Activated naive CD4-positive, alpha-beta T cell treated with anti-CD3 and anti-CD28 coated beads, Interleukin-2, amount 10 ng/mL, durations not matched to agents 7 days and 5 days (primary cell): Measurements from ENCODE around the gene LYPD8.
A peak's percentile ranks its signal among the peaks of the same experiment; 100 is the strongest.

Experiments used
- CTCF ChIA-PET: fragments of 350-600 bp; sonication (Branson Sonifier 250); formaldehyde crosslinking; loops from one replicate; lab custom pipeline; 2021; ENCODE audit warnings: antibody characterized with exemption; lab: Charles Lee
- DNase-seq: peaks from one replicate; pipeline ENCODE4 v3.0.0-alpha.2; 2020
- H3K27ac Mint-ChIP-seq: one replicate; pipeline ENCODE4 v1.8.0; 2021; ENCODE audit warnings: mild to moderate bottlenecking, moderate library complexity, mixed read lengths
- H3K27me3 Mint-ChIP-seq: one replicate; pipeline ENCODE4 v1.8.0; 2021; ENCODE audit warnings: mild to moderate bottlenecking, mixed read lengths
- H3K36me3 Mint-ChIP-seq: one replicate; pipeline ENCODE4 v1.8.0; 2021; ENCODE audit warnings: mixed read lengths
- H3K4me1 Mint-ChIP-seq: one replicate; pipeline ENCODE4 v1.8.0; 2021; ENCODE audit warnings: mixed read lengths
- H3K4me3 Mint-ChIP-seq: one replicate; pipeline ENCODE4 v1.8.0; 2021; ENCODE audit warnings: mild to moderate bottlenecking, moderate library complexity, mixed read lengths
- H3K9me3 Mint-ChIP-seq: one replicate; pipeline ENCODE4 v1.8.0; 2021; ENCODE audit warnings: mixed read lengths

The LYPD8 gene

GRCh38 chr1:248752161-248753028 lies 3.2 kb downstream of the LYPD8 start:
- Mint-ChIP-seq H3K9me3 (no peaks in the 10 kb centered on the region), H3K4me3 (no peak overlapping the region), H3K36me3 (no peaks in the 10 kb centered on the region), H3K27me3 (no peaks in the 10 kb centered on the region), H3K4me1 (no peaks in the 10 kb centered on the region), H3K27ac (no peak overlapping the region)
- CTCF ChIA-PET, result no interaction called here
- no peak for DNase-seq

- Mint-ChIP-seq H3K4me3 (no peak overlapping the region), H3K27ac (no peak overlapping the region)
- CTCF ChIA-PET, result no interaction called here
These were observed 3.9 kb downstream of the LYPD8 start for GRCh38 chr1:248751635-248752034.

GRCh38 chr1:248751142-248751541 lies 4.4 kb downstream of the LYPD8 start:
- CTCF ChIA-PET, result interaction anchor here (1.2 kb wide), 1 partner anchor 129 kb away, joined by 4 read pairs; no protein-coding TSS in a partner anchor
- no peaks in the 10 kb centered on the region for H3K27me3 Mint-ChIP-seq
- H3K9me3 Mint-ChIP-seq, result no peaks in the 10 kb centered on the region
- H3K4me1 Mint-ChIP-seq, result no peaks in the 10 kb centered on the region
- H3K36me3 Mint-ChIP-seq, result no peaks in the 10 kb centered on the region
- no peak for DNase-seq
- H3K4me3 Mint-ChIP-seq, result no peak overlapping the region
- H3K27ac Mint-ChIP-seq, result peak overlapping the region; percentile 16

More at GRCh38 chr1:248751635-248752034, 3.9 kb downstream of the LYPD8 start:
- Mint-ChIP-seq H3K27me3 (no peaks in the 10 kb centered on the region), H3K9me3 (no peaks in the 10 kb centered on the region), H3K36me3 (no peaks in the 10 kb centered on the region), H3K4me1 (no peaks in the 10 kb centered on the region)
- DNase-seq, result no peak

DNA sequence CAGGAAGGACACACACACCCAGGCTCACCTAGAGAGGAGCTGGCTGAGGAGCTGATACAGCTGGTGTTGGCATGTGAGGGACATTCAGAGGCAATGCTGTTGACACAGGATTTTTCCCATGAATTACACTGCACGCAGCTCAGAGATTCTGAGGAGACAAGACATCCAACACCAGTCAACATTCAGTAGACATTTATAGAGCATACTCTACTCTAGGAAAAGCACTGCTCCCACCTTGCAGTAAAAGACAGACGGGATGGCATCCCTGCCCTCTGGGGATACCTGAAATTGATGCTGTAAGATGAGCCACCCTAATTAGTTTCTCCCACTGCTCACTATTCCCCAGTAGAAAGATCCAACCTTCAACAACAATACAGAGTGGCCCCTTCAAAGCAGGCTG lies 5.1 kb downstream of the LYPD8 start:
- Mint-ChIP-seq H3K4me1 (no peaks in the 10 kb centered on the region), H3K27ac (no peak overlapping the region), H3K4me3 (no peak overlapping the region), H3K27me3 (no peaks in the 10 kb centered on the region), H3K36me3 (no peaks in the 10 kb centered on the region), H3K9me3 (no peaks in the 10 kb centered on the region)
- no peak for DNase-seq
- CTCF ChIA-PET, result interaction anchor here (1.2 kb wide), 1 partner anchor 129 kb away, joined by 4 read pairs; no protein-coding TSS in a partner anchor

DNA sequence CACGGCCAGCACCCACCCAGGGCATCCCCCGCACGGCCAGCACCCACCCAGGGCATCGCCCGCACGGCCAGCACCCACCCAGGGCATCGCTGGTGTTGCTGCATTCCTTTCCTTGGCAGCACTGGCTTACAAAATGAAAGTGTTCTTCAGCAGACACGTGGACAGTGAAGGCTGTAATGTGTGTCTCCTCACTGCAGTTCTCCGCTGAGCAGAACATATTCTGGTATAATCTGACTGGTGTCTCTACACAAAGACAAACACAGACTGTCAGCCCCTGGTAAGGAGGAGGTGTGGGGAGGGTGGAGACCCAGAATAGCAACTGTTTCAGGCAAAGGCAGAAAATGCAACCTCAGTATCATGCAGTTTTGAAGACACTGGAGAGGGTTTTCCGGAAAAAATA lies 7.3 kb downstream of the LYPD8 start:
- Mint-ChIP-seq H3K27me3 (no peaks in the 10 kb centered on the region), H3K27ac (no peak overlapping the region), H3K9me3 (no peaks in the 10 kb centered on the region), H3K36me3 (no peaks in the 10 kb centered on the region), H3K4me1 (no peaks in the 10 kb centered on the region), H3K4me3 (no peak overlapping the region)
- CTCF ChIA-PET, result interaction anchor here (0.9 kb wide), 1 partner anchor 129 kb away, joined by 3 read pairs; no protein-coding TSS in a partner anchor
- DNase-seq, result no peak

- Mint-ChIP-seq H3K9me3 (no peaks in the 10 kb centered on the region), H3K36me3 (no peaks in the 10 kb centered on the region), H3K27ac (no peak overlapping the region), H3K27me3 (peaks cover 4% of the 10 kb centered on the region), H3K4me3 (no peak overlapping the region), H3K4me1 (no peaks in the 10 kb centered on the region)
- CTCF ChIA-PET, result no interaction called here
- DNase-seq, result no peak
These were observed 14.7 kb downstream of the LYPD8 start for GRCh38 chr1:248740876-248741275.

DNA sequence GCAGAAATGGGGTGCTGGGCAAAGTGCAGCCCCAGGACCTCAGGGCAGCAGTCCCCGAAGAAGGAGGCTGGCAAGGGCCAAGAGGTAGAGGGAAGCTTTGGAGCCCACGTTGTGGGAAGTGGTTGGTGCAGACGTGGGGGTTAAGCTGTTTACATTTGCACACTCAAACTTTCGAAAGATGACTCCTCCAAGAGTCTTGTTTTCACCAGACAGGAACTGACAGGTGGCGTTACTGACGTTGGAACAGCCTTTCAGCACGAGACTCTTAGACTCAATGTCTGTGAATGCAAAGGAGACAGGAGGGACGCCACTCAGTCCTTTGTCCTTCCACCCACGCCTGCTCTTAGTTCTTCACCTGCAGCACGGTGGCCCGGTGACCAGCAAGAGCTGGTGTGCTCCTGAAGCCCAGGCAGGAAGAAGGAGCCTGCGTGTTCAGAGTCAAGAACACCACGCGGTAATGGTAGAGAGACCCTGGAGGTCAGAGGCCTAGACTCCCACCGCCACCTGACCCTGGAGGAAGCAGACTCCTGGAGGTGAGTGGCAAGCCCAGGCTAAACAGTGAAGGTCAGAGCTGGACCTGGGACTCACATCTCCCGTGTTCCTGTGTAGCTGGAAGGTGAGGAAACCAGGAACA lies 15.9 kb downstream of the LYPD8 start:
- no peaks in the 10 kb centered on the region for H3K4me1 Mint-ChIP-seq
- H3K9me3 Mint-ChIP-seq, result no peaks in the 10 kb centered on the region
- H3K27ac Mint-ChIP-seq, result no peak overlapping the region
- DNase-seq, result no peak
- CTCF ChIA-PET, result no interaction called here
- H3K27me3 Mint-ChIP-seq, result peaks cover 4% of the 10 kb centered on the region
- H3K4me3 Mint-ChIP-seq, result no peak overlapping the region
- H3K36me3 Mint-ChIP-seq, result no peaks in the 10 kb centered on the region

DNA sequence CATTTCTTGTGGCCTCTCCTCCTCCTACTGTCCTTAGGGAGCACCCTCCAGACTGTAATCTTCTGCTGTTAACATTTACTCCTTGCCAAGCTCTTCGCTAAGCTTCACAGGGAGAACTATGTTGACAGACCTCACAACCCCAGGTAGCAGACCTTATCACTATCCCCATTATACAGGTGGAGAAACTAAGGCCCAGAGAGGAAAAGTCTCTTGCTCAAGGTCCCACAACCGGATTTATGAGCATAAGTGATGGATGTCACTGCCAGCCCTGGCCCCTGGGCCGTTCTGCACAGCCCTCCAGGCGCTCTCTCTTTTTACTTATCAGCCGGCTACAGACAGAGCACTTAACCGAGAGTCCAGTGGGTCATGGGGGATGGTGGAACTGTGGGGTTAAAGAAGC lies 18.1 kb downstream of the LYPD8 start:
- no peak for DNase-seq
- H3K4me3 Mint-ChIP-seq, result no peak overlapping the region
- H3K9me3 Mint-ChIP-seq, result no peaks in the 10 kb centered on the region
- CTCF ChIA-PET, result no interaction called here
- no peaks in the 10 kb centered on the region for H3K4me1 Mint-ChIP-seq
- no peak overlapping the region for H3K27ac Mint-ChIP-seq
- H3K36me3 Mint-ChIP-seq, result no peaks in the 10 kb centered on the region
- peaks cover 4% of the 10 kb centered on the region for H3K27me3 Mint-ChIP-seq

- Mint-ChIP-seq H3K36me3 (no peaks in the 10 kb centered on the region), H3K27ac (no peak overlapping the region), H3K27me3 (peaks cover 4% of the 10 kb centered on the region), H3K4me1 (no peaks in the 10 kb centered on the region), H3K9me3 (no peaks in the 10 kb centered on the region), H3K4me3 (no peak overlapping the region)
- CTCF ChIA-PET, result no interaction called here
- DNase-seq, result no peak
These were observed 18.6 kb downstream of the LYPD8 start for GRCh38 chr1:248736977-248737376.

DNA sequence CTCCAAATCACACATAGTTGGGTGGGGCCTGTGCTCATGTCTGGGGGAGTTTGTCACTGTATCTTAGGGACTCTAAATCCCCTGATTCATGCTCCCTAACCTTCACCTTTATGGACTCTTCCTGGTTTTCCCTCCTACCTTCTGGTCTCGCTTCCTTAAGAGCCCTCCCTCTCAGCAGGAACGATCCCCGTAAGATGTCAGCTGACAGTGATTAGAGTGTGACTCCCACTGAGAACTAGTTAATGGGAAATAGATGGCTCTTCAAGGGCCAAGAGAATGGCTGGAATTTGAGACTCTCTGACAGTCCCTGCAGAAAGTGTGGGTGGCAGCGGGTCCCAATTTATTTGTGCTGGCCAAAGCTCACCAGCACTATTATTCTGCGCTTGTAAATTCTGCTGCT lies 22.0 kb downstream of the LYPD8 start:
- H3K27ac Mint-ChIP-seq, result no peak overlapping the region
- CTCF ChIA-PET, result no interaction called here
- H3K9me3 Mint-ChIP-seq, result no peaks in the 10 kb centered on the region
- no peaks in the 10 kb centered on the region for H3K36me3 Mint-ChIP-seq
- no peaks in the 10 kb centered on the region for H3K4me1 Mint-ChIP-seq
- H3K27me3 Mint-ChIP-seq, result peaks cover 4% of the 10 kb centered on the region
- no peak for DNase-seq
- H3K4me3 Mint-ChIP-seq, result no peak overlapping the region

- Mint-ChIP-seq H3K36me3 (no peaks in the 10 kb centered on the region), H3K27me3 (no peaks in the 10 kb centered on the region), H3K27ac (no peak overlapping the region), H3K9me3 (no peaks in the 10 kb centered on the region), H3K4me1 (no peaks in the 10 kb centered on the region), H3K4me3 (no peak overlapping the region)
- no peak for DNase-seq
- CTCF ChIA-PET, result no interaction called here
These were observed 24.8 kb downstream of the LYPD8 start for GRCh38 chr1:248730507-248731335.

- H3K36me3 Mint-ChIP-seq, result no peaks in the 10 kb centered on the region
- no peak overlapping the region for H3K4me3 Mint-ChIP-seq
- no peak for DNase-seq
- no peaks in the 10 kb centered on the region for H3K27me3 Mint-ChIP-seq
- CTCF ChIA-PET, result no interaction called here
- H3K9me3 Mint-ChIP-seq, result peaks cover 13% of the 10 kb centered on the region
- no peaks in the 10 kb centered on the region for H3K4me1 Mint-ChIP-seq
- H3K27ac Mint-ChIP-seq, result no peak overlapping the region
These were observed 41.3 kb downstream of the LYPD8 start for GRCh38 chr1:248714248-248714647.

DNA sequence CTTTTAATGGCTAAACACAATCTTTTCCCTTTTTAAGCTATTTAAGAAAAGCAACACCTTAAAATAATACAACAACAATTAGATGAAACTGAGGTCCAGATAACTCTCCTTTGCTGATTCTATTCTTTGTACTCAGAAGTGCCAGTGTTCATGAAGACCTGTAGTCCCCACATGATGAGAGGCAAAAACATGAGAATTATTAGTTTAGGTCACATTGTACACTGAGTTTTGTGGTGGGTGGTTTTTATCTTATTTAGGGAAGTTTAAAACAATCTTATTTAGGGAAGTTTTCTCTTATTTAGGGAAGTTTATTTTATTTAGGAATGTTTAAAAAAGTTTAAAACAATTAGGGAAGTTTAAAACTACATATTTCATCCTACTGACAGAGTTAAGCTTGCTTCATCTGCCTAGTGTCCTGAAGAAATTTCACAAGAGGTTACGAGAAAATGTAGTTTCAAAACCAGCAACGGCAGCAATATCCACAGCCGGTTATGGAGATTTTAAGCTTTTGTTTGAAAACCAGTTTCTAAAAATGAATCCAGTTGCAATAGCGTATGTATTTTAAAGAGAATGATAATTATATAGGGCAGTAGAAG lies 45.2 kb downstream of the LYPD8 start:
- no peak for DNase-seq
- no peaks in the 10 kb centered on the region for H3K36me3 Mint-ChIP-seq
- CTCF ChIA-PET, result no interaction called here
- no peaks in the 10 kb centered on the region for H3K27me3 Mint-ChIP-seq
- no peak overlapping the region for H3K4me3 Mint-ChIP-seq
- no peak overlapping the region for H3K27ac Mint-ChIP-seq
- H3K9me3 Mint-ChIP-seq, result peaks cover 10% of the 10 kb centered on the region
- H3K4me1 Mint-ChIP-seq, result no peaks in the 10 kb centered on the region

DNA sequence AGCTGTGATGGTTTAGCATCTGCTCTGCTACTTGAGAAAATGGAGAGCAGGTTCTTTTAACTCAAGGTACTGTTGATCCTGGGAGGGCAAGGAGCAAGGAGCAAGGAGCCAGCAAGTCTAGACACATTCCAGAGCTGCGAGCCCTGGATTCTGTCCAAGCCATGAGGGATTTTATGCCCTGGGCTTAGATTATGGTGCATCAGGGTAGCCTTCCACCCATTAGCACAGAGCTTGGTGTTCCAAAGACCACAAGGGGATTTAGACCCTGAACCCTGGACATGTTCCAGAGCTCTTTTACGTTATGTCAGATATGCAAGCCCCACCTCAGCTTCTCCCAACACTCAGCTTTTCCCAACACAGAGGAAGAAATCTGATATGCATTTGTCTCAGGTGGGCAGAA lies 51.0 kb downstream of the LYPD8 start:
- H3K4me3 Mint-ChIP-seq, result no peak overlapping the region
- CTCF ChIA-PET, result interaction anchor here (0.9 kb wide), 1 partner anchor 102 kb away, joined by 4 read pairs; no protein-coding TSS in a partner anchor

More for the DNA sequence above, 51.0 kb downstream of the LYPD8 start:
- H3K36me3 Mint-ChIP-seq, result no peaks in the 10 kb centered on the region
- DNase-seq, result no peak
- no peaks in the 10 kb centered on the region for H3K4me1 Mint-ChIP-seq
- no peak overlapping the region for H3K27ac Mint-ChIP-seq
- no peaks in the 10 kb centered on the region for H3K9me3 Mint-ChIP-seq
- no peaks in the 10 kb centered on the region for H3K27me3 Mint-ChIP-seq
